Activated CD4-positive, alpha-beta T cell treated with anti-CD3 and anti-CD28 coated beads, Interleukin-2, amount 50 U/mL, for 1 hour (primary cell): Measurements from ENCODE around the gene UBE2E1.

Source experiments
- DNase-seq: peaks from one replicate; pipeline ENCODE4 v3.0.0-alpha.2; 2020

UBE2E1 gene

GRCh38 chr3:23920151-23920655 is 114.4 kb downstream of the UBE2E1 start:
- DNase-seq, result no peak

- no peak for DNase-seq
These were observed 115.3 kb downstream of the UBE2E1 start for GRCh38 chr3:23921052-23921511.

- no peak for DNase-seq
These were observed 118.0 kb downstream of the UBE2E1 start for GRCh38 chr3:23923786-23924185.

- no peak for DNase-seq
These were observed 120.5 kb downstream of the UBE2E1 start for GRCh38 chr3:23926246-23926645.

GRCh38 chr3:23926736-23927135 is 121.0 kb downstream of the UBE2E1 start:
- DNase-seq, result no peak

GRCh38 chr3:23928524-23928923 is 122.8 kb downstream of the UBE2E1 start:
- DNase-seq, result no peak

- no peak for DNase-seq
These were observed 125.8 kb downstream of the UBE2E1 start for GRCh38 chr3:23931597-23931996.

GRCh38 chr3:23932571-23932970 is 126.8 kb downstream of the UBE2E1 start:
- DNase-seq, result no peak

- DNase-seq, result no peak
These were observed 128.5 kb downstream of the UBE2E1 start for GRCh38 chr3:23934253-23934652.

- DNase-seq, result no peak
These were observed 131.5 kb downstream of the UBE2E1 start for GRCh38 chr3:23937296-23937695.

GRCh38 chr3:23938688-23939087 is 132.9 kb downstream of the UBE2E1 start:
- no peak for DNase-seq

- no peak for DNase-seq
These were observed 135.0 kb downstream of the UBE2E1 start for GRCh38 chr3:23940775-23941174.
